ENCODE data around the gene SEPHS2.
"Not testable (repeated sequence)": the region's sequence is repeated elsewhere in the genome, so short reads cannot be mapped to it uniquely, and the experiment has no call there.

DNA sequence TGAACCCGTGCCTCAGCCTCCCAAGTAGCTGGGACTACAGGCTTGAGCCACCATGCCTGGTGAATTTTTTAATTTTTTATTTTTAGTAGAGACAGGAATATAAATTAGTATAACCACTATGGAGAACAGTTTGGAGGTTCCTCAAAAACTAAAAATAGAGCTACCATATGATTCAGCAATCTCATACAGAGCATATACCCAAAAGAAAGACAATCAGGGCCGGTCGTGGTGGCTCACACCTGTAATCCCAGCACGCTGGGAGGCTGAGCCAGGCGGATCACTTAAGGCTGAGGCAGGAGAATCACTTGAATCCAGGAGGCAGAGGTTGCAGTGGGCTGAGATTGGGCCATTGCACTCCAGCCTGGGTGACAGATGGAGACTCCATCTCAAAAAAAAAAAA is 15.8 kb upstream of the SEPHS2 start:
- TF ChIP-seq, protein P1, sequence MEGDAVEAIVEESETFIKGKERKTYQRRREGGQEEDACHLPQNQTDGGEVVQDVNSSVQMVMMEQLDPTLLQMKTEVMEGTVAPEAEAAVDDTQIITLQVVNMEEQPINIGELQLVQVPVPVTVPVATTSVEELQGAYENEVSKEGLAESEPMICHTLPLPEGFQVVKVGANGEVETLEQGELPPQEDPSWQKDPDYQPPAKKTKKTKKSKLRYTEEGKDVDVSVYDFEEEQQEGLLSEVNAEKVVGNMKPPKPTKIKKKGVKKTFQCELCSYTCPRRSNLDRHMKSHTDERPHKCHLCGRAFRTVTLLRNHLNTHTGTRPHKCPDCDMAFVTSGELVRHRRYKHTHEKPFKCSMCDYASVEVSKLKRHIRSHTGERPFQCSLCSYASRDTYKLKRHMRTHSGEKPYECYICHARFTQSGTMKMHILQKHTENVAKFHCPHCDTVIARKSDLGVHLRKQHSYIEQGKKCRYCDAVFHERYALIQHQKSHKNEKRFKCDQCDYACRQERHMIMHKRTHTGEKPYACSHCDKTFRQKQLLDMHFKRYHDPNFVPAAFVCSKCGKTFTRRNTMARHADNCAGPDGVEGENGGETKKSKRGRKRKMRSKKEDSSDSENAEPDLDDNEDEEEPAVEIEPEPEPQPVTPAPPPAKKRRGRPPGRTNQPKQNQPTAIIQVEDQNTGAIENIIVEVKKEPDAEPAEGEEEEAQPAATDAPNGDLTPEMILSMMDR (IDR thresholded peaks at IDR 0.05): not testable (repeated sequence)
- TF ChIP-seq POLR2A (IDR thresholded peaks at IDR 0.05): not testable (repeated sequence)
